Hematopoietic multipotent progenitor cell treated with erythropoietin and hydrocortisone succinate and interleukin-3 and kit ligand, for 15 days (in vitro differentiated cells): Measurements from ENCODE around the gene TCHP.
"Not testable (repeated sequence)": the region's sequence is repeated elsewhere in the genome, so short reads cannot be mapped to it uniquely, and the experiment has no call there.

ENCODE experiments used
- DNase-seq: peaks from one replicate; pipeline ENCODE4 v3.0.0-alpha.2; 2015; ENCODE audit warnings: low spot score

Gene TCHP

GRCh38 chr12:109879351-109880042 is 20.6 kb upstream of the TCHP start:
- no peak for DNase-seq

- DNase-seq, result peak; percentile 88
Measured at GRCh38 chr12:109880043-109880931, 19.8 kb upstream of the TCHP start, which contains the start of gene GLTP. GLTP (minus strand) TSS chr12:109880541; CDS start chr12:109880374, 167 bp downstream.

- DNase-seq, result no peak
Measured at GRCh38 chr12:109880938-109881337, 19.1 kb upstream of the TCHP start.

DNA sequence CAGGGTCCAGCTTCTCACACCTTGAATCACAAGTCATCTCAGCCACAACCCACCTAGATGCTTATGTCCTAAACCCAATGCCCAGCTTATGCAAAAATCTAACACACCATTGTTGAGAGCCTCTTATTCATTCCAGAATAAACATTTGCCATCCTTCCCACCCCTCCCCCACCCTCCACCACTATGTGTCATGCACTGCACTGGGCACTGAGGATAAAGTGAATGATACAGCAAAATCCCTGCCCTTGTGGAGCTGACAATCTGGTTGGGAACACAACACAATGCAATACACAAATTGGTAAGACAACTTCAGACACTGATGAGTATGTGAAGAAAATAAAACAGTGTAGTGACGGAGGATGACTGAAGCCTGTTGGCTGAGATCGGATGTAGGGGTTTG is 18.3 kb upstream of the TCHP start:
- DNase-seq, result no peak

DNA sequence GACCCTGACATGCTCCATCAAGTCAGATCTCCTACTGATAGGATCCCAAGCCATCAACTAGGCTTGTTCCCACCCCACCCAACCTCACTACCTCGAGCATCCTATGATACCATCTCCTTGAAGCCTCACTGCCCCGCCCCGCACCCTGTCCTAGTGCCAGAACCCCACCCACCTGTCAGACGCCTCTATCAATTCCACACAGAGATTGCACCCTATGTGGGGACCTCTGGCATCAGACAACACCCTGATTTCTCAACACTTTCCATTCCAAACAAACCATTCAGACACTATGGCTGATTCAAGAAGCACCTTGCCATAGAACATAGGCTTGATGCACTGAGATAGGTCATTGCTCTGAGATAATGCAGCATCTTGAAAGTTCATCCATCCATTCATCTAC is 16.6 kb upstream of the TCHP start:
- no peak for DNase-seq

DNA sequence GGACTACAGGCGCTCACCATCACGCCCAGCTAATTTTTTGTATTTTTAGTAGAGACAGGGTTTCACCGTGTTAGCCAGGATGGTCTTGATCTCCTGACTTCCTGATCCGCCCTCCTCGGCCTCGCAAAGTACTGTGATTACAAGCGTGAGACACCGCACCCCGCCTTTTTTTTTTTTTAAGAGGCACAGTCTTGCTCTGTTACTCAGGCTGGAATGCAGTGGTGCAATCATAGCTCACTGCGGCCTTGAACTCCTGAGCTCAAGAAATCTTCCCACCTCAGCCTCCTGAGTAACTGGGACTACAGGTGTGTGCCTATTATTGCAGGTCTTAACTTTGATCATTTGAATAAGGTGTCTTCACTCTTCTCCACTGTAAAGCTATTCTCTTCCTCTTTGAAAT is 14.5 kb upstream of the TCHP start:
- DNase-seq, result no peak

DNA sequence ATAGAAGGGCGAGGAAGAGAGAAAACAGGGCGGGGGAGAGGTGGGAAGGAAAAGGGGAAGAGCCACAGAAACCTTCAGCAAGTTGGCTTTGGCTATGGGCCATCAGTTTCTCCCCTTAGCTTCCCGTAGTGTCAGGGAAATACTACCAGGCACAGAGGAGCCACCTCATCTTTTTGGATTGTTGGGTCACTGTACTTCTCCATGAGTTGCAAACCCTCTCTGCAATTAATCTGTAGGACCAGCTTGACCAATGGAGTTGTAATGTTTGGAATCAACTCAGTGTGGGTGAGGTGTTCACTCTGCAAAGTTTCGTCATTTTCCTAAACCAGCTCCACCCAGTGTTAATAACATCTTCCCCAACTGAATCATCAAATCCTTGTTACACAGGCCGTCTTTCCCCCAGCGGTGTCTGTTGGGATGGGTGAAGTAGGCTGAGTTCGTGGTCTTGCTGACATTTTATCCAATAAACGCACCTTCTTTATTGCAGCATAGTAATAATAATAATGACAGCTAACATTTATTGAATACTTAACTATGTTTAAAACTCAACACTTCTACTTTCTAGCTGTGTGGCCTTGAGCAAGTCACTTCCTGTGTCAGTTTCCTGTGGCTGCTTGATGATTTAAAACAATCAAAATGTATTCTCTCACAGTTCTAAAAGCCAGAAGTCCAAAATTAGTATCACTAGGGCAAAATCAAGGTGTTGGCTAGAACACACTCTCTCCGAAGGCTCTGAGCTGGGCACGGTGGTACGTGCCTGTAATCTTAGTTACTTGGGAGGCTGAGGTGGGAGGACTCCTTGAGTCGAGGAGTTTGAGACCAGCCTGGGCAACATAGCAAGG is 11.7 kb upstream of the TCHP start:
- DNase-seq, result no peak

DNA sequence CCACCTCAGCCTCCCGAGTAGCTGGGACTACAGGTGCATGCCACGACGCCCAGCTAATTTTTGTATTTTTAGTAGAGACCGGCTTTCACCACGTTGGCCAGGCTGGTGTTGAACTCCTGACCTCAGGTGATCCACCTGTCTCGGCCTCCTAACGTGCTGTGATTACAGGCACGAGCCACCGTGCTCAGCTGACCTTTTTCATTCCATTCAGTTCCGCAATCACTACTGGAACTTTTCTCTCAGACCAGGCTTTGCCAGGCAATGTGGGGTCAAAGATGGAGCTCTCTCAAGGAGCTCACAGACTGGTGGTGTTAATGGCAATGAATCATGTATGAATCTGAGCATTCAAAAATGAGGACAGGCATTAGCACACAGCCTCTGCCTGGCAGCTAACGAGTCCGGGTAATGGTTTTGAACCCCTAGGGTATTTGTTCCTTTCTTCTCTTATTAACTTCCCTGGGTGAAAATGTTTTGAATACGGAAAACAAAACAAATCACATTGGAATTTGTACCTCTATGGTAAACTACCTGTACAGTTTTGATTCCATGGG is 9.4 kb upstream of the TCHP start:
- no peak for DNase-seq

GRCh38 chr12:109891731-109892130 is 8.3 kb upstream of the TCHP start:
- DNase-seq, result not testable (repeated sequence)

DNA sequence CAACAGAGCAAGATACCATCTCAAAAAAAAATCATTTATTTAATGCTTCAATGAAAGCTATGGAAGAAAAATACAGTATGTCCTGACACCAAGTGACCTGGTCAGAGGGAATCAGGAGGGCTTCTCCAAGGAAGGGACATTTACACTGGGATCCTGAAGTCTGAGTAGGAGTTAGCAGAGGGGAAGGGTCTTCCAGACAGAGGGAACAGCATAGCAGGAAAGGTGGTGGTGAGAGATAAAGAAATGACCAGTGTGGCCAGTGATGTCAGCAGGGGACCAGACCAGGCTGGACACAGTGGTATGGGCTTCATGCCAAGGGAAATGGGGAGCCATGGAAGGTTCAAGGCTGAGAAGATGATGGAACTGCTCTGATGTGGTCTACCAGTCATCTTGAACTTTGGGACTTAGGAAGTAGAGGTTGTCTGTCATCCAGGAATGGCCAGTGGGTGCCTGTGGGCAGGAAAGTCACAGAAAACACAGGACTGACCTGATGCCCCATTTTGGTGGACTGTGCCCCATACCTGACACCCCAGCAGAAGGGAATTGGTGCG is 7.8 kb upstream of the TCHP start:
- DNase-seq, result no peak

DNA sequence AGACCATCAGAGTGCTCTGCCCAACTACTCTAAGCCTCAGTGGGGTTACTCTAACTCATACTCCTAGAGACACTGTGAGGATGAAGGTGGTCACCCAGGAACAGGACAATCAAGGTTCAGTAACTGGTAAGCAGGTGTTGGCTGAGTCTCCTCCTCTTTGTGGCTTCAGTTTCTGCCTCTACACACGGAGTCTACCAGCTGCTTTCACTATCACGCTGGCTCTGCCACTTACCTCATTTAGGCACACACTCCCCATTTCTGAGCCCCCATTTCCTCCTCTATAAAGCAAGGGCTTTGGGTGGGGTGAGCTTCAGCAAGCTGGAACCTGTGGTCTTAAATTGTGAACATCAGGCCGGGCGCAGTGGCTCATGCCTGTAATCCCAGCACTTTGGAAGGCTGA is 7.3 kb upstream of the TCHP start:
- DNase-seq, result no peak

GRCh38 chr12:109893261-109893995 is 6.6 kb upstream of the TCHP start:
- DNase-seq, result no peak

DNA sequence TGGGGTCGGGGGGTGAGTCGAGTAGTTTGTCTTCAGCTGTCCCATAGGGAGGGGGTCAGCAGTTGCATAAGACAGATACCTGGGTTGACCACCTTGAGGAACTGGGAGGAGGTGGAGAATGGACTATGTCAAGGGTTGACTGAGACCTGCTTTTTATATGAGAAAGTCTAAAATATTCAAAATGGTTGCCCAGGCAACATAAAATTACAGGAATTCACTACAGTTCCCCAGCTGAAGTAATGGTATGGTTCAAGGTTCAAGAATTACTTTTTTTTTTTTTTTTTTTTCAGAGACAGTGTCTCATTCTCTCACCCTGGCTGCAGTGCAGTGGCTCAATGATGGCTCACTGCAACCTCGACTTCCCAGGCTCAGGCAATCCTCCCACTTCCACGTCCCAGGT is 5.1 kb upstream of the TCHP start:
- no peak for DNase-seq

DNA sequence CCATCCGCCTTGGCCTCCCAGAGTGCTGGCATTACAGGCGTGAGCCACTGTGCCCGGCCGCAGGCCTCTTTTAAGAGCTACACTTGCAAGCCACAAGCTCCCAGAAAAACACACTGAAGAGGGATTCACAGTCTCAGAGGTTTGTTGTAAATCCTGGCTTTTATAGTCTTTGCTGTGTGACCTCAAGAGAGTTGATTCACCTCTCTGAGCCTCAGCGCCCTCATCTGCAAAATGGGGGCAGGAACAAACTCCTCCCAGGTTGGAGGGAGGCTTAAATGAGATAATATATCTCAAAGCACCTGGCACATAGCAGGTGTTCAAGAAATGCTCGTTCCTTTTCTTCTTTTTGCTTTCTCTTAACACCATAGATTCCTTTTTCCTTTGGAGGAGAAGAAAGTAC is 3.9 kb upstream of the TCHP start:
- DNase-seq, result no peak

DNA sequence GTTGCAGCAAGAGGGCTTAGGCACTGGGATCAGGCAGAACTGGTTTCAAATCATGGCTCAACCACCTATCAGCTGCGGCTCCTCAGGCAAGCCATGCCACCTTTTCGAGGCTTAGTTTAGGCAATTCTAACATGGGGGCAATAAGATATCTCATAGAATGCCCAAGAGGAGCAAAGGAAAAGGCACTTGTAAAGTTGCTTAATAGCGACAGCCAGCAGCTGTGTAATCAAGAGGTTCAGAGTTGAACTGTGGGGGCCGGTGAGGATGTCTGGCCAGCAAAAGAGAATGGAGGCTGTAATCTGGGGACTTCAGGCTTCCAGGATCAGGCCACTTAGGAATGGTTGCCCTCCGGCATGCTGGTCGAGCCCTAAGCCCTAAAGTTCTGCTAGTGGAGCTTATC is 3.0 kb upstream of the TCHP start:
- no peak for DNase-seq

DNA sequence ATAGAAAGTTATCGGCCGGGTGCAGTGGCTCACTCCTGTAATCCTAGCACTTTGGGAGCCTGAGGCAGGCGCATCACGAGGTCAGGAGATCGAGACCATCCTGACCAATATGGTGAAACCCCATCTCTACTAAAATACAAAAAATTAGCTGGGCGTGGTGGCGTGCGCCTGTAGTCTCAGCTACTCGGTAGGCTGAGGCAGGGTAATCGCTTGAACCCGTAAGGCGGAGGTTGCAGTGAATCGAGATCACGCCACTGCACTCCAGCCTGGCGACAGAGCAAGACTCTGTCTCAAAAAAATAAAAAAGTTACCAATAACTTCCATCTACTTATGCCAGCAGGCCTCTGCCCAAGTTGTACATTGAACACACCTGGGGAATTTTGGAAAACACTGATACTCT is 729 bp upstream of the TCHP start:
- DNase-seq, result not testable (repeated sequence)

DNA sequence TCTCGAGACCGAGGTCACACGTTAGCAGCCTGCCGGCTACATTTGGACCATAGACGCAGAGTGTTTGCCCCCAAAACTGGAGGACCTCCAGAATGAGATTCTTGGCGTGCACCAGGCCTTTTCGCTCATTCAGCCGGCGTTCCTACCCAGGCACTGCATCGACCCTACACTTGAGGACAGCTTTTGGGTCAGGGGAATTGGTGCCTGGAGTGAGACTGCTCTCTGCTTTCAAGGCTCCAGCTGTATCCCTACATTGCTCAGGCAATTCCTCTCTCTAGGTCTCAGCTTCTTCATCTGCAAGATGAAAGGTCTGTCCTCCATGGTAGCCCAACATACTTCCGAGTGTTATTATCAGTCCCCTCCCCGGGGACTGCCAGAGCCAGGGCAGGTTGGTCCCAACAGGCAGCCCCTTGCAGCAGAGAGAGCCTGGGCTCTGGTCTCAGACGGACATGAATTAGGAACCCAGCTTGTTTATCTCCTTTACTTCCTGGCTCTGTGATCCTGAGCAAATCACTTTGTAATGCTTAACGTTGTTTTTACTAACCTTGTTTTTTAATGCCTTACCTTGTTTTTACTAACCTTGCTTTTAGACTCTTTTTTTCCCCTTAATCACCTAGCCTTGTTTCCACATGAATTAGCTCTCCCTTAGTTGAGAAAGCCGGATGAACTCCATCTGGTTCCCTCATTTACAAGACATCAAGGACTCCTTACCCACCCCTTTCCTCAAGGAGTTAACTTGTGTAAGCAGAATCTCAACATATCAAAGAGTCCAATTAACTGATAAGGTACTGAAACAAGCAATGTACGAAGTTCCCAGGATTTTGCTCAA is 892 bp downstream of the TCHP start:
- DNase-seq, result peak; percentile 9

DNA sequence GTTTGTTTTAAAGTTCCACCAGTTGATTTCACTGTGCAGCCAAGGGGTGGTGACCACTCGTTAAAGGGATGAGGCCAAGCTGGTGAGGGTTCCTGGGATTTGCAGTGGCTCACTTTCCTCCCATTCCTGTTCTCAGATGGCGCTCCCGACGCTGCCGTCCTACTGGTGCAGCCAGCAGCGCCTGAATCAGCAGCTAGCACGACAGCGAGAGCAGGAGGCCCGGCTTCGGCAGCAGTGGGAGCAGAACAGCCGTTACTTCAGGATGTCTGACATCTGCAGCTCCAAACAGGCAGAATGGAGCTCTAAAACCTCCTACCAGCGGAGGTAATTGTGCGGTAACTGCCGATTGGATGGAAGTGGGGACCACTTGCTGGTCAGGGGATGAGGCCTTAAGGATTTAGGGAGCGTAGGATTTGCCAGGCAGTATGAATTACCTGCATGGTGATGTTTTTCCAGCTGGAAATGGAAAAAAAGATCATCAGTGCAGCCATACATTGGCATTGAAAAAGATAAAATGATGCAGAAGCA is 2.9 kb downstream of the TCHP start:
- no peak for DNase-seq

DNA sequence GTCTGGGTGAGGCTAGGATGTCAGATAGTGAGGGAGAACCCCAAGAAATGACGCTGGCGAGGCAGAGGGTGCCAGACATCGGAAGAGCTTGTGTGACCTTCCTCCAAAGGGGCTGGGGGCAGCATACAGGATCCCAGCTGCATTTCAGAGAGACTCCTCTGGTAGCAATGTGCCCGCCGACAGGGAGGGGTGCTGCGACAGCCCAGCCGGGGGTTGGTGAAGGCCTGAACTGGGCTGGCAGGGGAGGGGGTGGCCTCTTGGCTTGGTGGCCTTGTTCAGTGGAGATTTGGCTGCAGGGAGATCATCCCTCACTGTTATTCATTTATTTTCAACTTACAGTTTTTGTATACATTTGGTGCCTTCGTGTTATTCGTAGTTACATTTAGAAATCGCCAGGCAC is 5.2 kb downstream of the TCHP start:
- no peak for DNase-seq
